ENCODE results near the gene NR4A2. TPM values are rescaled to one million over a fixed set of nuclear protein-coding genes. Genes with fewer than 3 reads are reported as not detected.

NR4A2 gene
- total RNA-seq (2022; extraction: Qiagen RNA extraction) = 1.7 to 3.3 TPM (median 2.8 TPM) in 5 replicates

GRCh38 chr2:156332534-156333273 is at the start of gene NR4A2:
Gene NR4A2 (minus strand): TSS chr2:156332721. CDS start chr2:156330186, 2,535 bp downstream.

Other genes starting within 250 kb of the NR4A2 start
- gene GPD2, start 103.7 kb upstream of the NR4A2 start, total RNA-seq (2022; extraction: Qiagen RNA extraction) = 17.3 to 36.1 TPM (median 26.5 TPM) in 5 replicates

Data from A549 treated with CORT108297 at 1 μM for 4 hours (cell line).